SK-N-SH treated with all-trans-retinoic acid at 6 μM for 48 hours (cell line): Measurements from ENCODE around the gene SLC16A12.

Experiments used
- ATAC-seq: fragments of 200-7000 bp; cut with Tn5 transposase; 3 replicates; pipeline ENCODE4 v1.9.1; 2020; ENCODE audit warnings: mild to moderate bottlenecking, moderate library complexity
- ARNTL ChIP-seq: fragments of 450-650 bp; formaldehyde crosslinking; IDR thresholded peaks from 2 replicates; pipeline ENCODE4 v1.5.0; 2020; ENCODE audit warnings: low read depth, mild to moderate bottlenecking, moderate library complexity, borderline replicate concordance
- CREB5 ChIP-seq: fragments of 250-450 bp; sonication (Bioruptor Pico); IDR thresholded peaks from 2 replicates; pipeline ENCODE4 v1.5.1; 2020; ENCODE audit warnings: low read depth, mild to moderate bottlenecking, moderate library complexity
- CSRNP3 ChIP-seq: fragments of 250-450 bp; sonication (Bioruptor Pico); IDR thresholded peaks from 2 replicates; pipeline ENCODE4 v1.5.1; 2021; ENCODE audit warnings: mild to moderate bottlenecking, moderate library complexity
- ESRRG ChIP-seq: fragments of 250-450 bp; sonication (Bioruptor Pico); IDR thresholded peaks from 2 replicates; pipeline ENCODE4 v1.6.1; 2021; ENCODE audit warnings: mild to moderate bottlenecking
- GLIS3 ChIP-seq: fragments of 250-450 bp; sonication (Bioruptor Pico); IDR thresholded peaks from 2 replicates; pipeline ENCODE4 v1.5.0; 2020; ENCODE audit warnings: mild to moderate bottlenecking, moderate library complexity
- ISL1 ChIP-seq: fragments of 250-450 bp; sonication (Bioruptor Pico); IDR thresholded peaks from 2 replicates; pipeline ENCODE4 v2.1.2; 2022; ENCODE audit warnings: mild to moderate bottlenecking, moderate library complexity
- OSR1 ChIP-seq: fragments of 250-450 bp; sonication (Bioruptor Pico); IDR thresholded peaks from 2 replicates; pipeline ENCODE4 v1.8.0; 2022; ENCODE audit warnings: moderate library complexity, mild to moderate bottlenecking, inconsistent platforms
- POU6F1 ChIP-seq: fragments of 250-450 bp; sonication (Bioruptor Pico); IDR thresholded peaks from 2 replicates; pipeline ENCODE4 v1.8.0; 2021; ENCODE audit warnings: low read depth, mild to moderate bottlenecking, moderate library complexity, borderline replicate concordance
- PPARA ChIP-seq: fragments of 250-450 bp; sonication (Bioruptor Pico); IDR thresholded peaks from 2 replicates; pipeline ENCODE4 v1.5.0; 2020; ENCODE audit warnings: mild to moderate bottlenecking, borderline replicate concordance
- RARB ChIP-seq: fragments of 250-450 bp; sonication (Bioruptor Pico); IDR thresholded peaks from 2 replicates; pipeline ENCODE4 v1.8.0; 2021; ENCODE audit warnings: mild to moderate bottlenecking, moderate library complexity
- SNAI2 ChIP-seq: fragments of 250-450 bp; sonication (Bioruptor Pico); IDR thresholded peaks from 2 replicates; pipeline ENCODE4 v1.5.0; 2020; ENCODE audit warnings: mild to moderate bottlenecking, moderate library complexity
- TCF4 ChIP-seq: fragments of 250-450 bp; sonication (Bioruptor Pico); IDR thresholded peaks from 2 replicates; pipeline ENCODE4 v1.8.0; 2021; ENCODE audit warnings: mild to moderate bottlenecking, moderate library complexity, borderline replicate concordance
- TOX ChIP-seq: fragments of 250-450 bp; sonication (Bioruptor Pico); IDR thresholded peaks from 2 replicates; pipeline ENCODE4 v1.8.0; 2021; ENCODE audit warnings: mild to moderate bottlenecking, moderate library complexity, borderline replicate concordance
- TSHZ2 ChIP-seq: fragments of 250-450 bp; sonication (Bioruptor Pico); IDR thresholded peaks from 2 replicates; pipeline ENCODE4 v1.5.0; 2020; ENCODE audit warnings: mild to moderate bottlenecking, moderate library complexity
- ZC3H10 ChIP-seq: fragments of 250-450 bp; sonication (Bioruptor Pico); IDR thresholded peaks from 2 replicates; pipeline ENCODE4 v1.5.1; 2021; ENCODE audit warnings: mild to moderate bottlenecking, moderate library complexity
- ZFP3 ChIP-seq: fragments of 250-450 bp; sonication (Bioruptor Pico); IDR thresholded peaks from 2 replicates; pipeline ENCODE4 v1.5.0; 2020; ENCODE audit warnings: mild to moderate bottlenecking, moderate library complexity
- ZFP30 ChIP-seq: fragments of 450-650 bp; formaldehyde crosslinking; IDR thresholded peaks from 2 replicates; pipeline ENCODE4 v1.5.0; 2022; ENCODE audit warnings: mild to moderate bottlenecking, moderate library complexity

Gene SLC16A12

GRCh38 chr10:89563311-89563710 lies 27.9 kb upstream of the SLC16A12 start:
- TF ChIP-seq ARNTL (CRISPR knock-in tag) (no peak), TSHZ2 (CRISPR knock-in tag) (no peak), ISL1 (CRISPR knock-in tag) (no peak), GLIS3 (CRISPR knock-in tag) (no peak), CSRNP3 (CRISPR knock-in tag) (no peak), TCF4 (no peak), OSR1 (CRISPR knock-in tag) (no peak), ZFP30 (no peak), SNAI2 (CRISPR knock-in tag) (no peak), ZFP3 (no peak), PPARA (CRISPR knock-in tag) (no peak), CREB5 (CRISPR knock-in tag) (no peak), RARB (no peak), ESRRG (CRISPR knock-in tag) (no peak)
- no peak for ATAC-seq

GRCh38 chr10:89556600-89556999 lies 21.2 kb upstream of the SLC16A12 start:
- TF ChIP-seq TOX (no peak), CREB5 (CRISPR knock-in tag) (no peak)
- TF ChIP-seq, all 23 proteins: peak for 0
- ATAC-seq: no peak

GRCh38 chr10:89555688-89556445 lies 20.5 kb upstream of the SLC16A12 start:
- TF ChIP-seq ISL1 (CRISPR knock-in tag) (no peak), ZC3H10 (CRISPR knock-in tag) (no peak), GLIS3 (CRISPR knock-in tag) (no peak), TSHZ2 (CRISPR knock-in tag) (no peak), POU6F1 (CRISPR knock-in tag) (no peak)
- TF ChIP-seq, all 23 proteins: peak for 0
- ATAC-seq: peak; percentile 24; the same call in 1 of the 3 replicates
